MCF 10A (cell line): ENCODE data around the gene TIGD1. TPM values are rescaled to one million over a fixed set of nuclear protein-coding genes. Genes with fewer than 3 reads are reported as not detected.

ENCODE experiments used
- BruUV-seq: library from RNA; stranded (reverse); fragments of 400-500 nt; replicated peaks from 2 replicates; lab custom pipeline; 2021; lab: Mats Ljungman, UMichigan
- CTCF ChIA-PET: fragments of 300-600 bp; sonication (Branson Sonifier 250); formaldehyde crosslinking; extraction: SDS; loops from one replicate; lab custom pipeline; 2021; ENCODE audit warnings: antibody characterized with exemption, inconsistent platforms; lab: Yijun Ruan, JAX
- POLR2A ChIA-PET: fragments of 300-600, 350-650 bp; sonication (Branson Sonifier 250); formaldehyde crosslinking; extraction: SDS; loops from one replicate; lab custom pipeline; 2020; ENCODE audit warnings: antibody characterized with exemption, inconsistent platforms; lab: Yijun Ruan, JAX
- DNase-seq: peaks from one replicate; pipeline ENCODE4 v3.0.0-alpha.2; 2018; ENCODE audit not compliant: unreplicated experiment
- H3K27ac Mint-ChIP-seq: one replicate; pipeline ENCODE4 v1.8.0; 2022; ENCODE audit warnings: mild to moderate bottlenecking, low read depth, mixed read lengths; ENCODE audit not compliant: unreplicated experiment
- H3K27me3 Mint-ChIP-seq: one replicate; pipeline ENCODE4 v1.8.0; 2022; ENCODE audit warnings: mixed read lengths; ENCODE audit not compliant: insufficient read depth, unreplicated experiment
- H3K36me3 Mint-ChIP-seq: one replicate; pipeline ENCODE4 v1.8.0; 2022; ENCODE audit warnings: mild to moderate bottlenecking, moderate library complexity, mixed read lengths; ENCODE audit not compliant: insufficient read depth, unreplicated experiment
- H3K4me1 Mint-ChIP-seq: one replicate; pipeline ENCODE4 v1.8.0; 2022; ENCODE audit warnings: mixed read lengths; ENCODE audit not compliant: insufficient read depth, unreplicated experiment
- H3K4me3 Mint-ChIP-seq: one replicate; pipeline ENCODE4 v1.8.0; 2022; ENCODE audit warnings: mild to moderate bottlenecking, moderate library complexity, mixed read lengths; ENCODE audit not compliant: unreplicated experiment
- H3K9me3 Mint-ChIP-seq: one replicate; pipeline ENCODE4 v1.8.0; 2022; ENCODE audit warnings: mixed read lengths; ENCODE audit not compliant: unreplicated experiment
- intact Hi-C: fragments of 100-400 bp; cut with micrococcal nuclease; formaldehyde crosslinking; loops from 2 replicates; pipeline ENCODE4 v1.14.1; 2022
- total RNA-seq: library from RNA; stranded (reverse); gene quantifications from 2 replicates; pipeline ENCODE4 v1.2.3, GENCODE V29; 2022
- TF ChIP-seq, protein P1 (sequence below): fragments of 200-600 bp; IDR thresholded peaks from one replicate; pipeline ENCODE4 v1.8.0; 2022; ENCODE audit warnings: antibody characterized with exemption, mild to moderate bottlenecking; ENCODE audit not compliant: unreplicated experiment

TIGD1 gene
- total RNA-seq, 1 experiment from 2014 or later, result 5.2 TPM

DNA sequence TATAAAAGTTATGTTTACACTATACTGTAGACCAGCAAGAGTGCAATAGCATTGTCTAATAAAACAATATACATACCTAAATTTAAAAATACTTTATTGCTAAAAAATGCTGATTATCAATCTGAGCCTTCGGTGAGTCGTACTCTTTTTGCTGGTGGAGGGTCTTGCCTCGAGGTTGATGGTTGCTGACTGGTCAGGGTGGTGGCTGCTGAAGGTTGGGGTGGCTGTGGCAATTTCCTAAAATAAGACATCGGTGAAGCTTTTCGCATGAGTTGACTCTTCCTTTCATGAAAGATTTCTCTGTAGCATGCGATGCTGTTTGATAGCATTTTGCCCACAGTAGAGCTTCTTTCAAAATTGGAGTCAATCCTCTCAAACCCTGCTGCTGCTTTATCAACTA, 2.4 kb downstream of the TIGD1 start:
- peaks cover 24% of the 10 kb centered on the region for H3K36me3 Mint-ChIP-seq
- intact Hi-C loops, result no loop called here
- TF ChIP-seq, protein P1, sequence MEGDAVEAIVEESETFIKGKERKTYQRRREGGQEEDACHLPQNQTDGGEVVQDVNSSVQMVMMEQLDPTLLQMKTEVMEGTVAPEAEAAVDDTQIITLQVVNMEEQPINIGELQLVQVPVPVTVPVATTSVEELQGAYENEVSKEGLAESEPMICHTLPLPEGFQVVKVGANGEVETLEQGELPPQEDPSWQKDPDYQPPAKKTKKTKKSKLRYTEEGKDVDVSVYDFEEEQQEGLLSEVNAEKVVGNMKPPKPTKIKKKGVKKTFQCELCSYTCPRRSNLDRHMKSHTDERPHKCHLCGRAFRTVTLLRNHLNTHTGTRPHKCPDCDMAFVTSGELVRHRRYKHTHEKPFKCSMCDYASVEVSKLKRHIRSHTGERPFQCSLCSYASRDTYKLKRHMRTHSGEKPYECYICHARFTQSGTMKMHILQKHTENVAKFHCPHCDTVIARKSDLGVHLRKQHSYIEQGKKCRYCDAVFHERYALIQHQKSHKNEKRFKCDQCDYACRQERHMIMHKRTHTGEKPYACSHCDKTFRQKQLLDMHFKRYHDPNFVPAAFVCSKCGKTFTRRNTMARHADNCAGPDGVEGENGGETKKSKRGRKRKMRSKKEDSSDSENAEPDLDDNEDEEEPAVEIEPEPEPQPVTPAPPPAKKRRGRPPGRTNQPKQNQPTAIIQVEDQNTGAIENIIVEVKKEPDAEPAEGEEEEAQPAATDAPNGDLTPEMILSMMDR, result no peak
- H3K27me3 Mint-ChIP-seq, result no peaks in the 10 kb centered on the region
- no peak for DNase-seq
- CTCF ChIA-PET, result no interaction called here
- peaks cover 16% of the 10 kb centered on the region for H3K4me1 Mint-ChIP-seq
- no peak overlapping the region for H3K27ac Mint-ChIP-seq
- H3K9me3 Mint-ChIP-seq, result no peaks in the 10 kb centered on the region
- no TSS peak for BruUV-seq
- POLR2A ChIA-PET, result no interaction called here
- H3K4me3 Mint-ChIP-seq, result no peak overlapping the region

DNA sequence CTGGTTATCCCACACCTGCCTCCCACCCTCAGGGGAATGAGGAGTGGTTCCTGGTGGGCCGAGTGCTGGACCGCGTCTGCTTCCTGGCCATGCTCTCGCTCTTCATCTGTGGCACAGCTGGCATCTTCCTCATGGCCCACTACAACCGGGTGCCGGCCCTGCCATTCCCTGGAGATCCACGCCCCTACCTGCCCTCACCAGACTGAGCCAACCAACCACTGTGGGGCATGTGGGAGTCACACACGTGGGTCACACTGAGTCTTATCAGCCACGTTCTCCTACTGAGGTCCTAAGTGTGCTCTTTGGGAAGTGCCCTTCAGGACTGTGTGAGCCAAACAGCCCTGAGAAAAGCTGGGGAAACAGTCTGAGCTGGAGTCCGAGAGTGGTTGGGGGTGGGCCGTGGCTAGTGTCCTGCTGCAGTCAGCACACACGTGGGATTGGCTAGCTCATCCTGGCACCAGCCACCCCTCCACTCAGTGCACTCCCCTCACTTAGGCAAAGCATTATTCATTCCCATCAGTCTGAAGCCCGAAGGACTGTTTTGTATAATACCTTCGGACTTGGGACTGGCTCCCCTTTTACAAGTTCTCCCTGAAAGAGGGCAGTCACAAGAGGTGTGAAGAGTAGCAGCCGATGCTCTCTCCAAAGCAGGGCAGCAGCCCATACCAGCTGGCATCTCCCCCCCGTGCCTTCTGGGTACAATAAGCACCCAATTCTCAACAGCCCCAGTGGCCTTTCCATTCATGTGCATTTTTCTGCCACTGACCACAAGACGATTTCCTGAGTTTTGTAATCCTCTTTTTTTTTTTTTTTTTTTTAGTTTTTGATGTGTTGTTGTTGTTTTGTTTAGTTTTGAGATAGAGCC, 4.6 kb downstream of the TIGD1 start:
- peaks cover 10% of the 10 kb centered on the region for H3K4me1 Mint-ChIP-seq
- TF ChIP-seq, protein P1, result no peak
- BruUV-seq, result no TSS peak
- intact Hi-C loops, result no loop called here
- no peaks in the 10 kb centered on the region for H3K27me3 Mint-ChIP-seq
- H3K9me3 Mint-ChIP-seq, result no peaks in the 10 kb centered on the region
- H3K36me3 Mint-ChIP-seq, result peaks cover 18% of the 10 kb centered on the region
- H3K4me3 Mint-ChIP-seq, result no peak overlapping the region
- DNase-seq, result no peak
- no peak overlapping the region for H3K27ac Mint-ChIP-seq
- POLR2A ChIA-PET, result interaction anchor here (0.8 kb wide), 1 partner anchor 13 kb away, joined by 4 read pairs; no protein-coding TSS in a partner anchor
- CTCF ChIA-PET, result interaction anchor here (0.6 to 0.7 kb wide), 2 partner anchors 50 to 65 kb away, joined by 4 to 6 read pairs; no protein-coding TSS in a partner anchor

DNA sequence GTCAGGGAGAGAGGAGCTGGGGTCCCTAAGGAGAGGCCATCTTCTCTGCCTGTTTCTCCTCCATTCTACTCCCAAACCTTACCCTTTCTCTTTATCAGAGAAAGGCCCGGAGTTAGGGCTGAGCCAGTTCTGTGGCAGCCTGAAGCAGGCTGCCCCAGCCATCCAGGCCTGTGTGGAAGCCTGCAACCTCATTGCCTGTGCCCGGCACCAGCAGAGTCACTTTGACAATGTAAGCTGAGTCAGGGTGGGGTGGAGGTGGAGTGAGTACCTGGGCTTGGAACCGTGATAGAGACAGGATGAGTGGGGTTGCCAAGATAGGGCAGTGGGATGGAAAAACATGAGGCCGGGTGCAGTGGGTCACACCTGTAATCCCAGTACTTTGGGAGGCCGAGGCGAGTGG, 5.7 kb downstream of the TIGD1 start:
- H3K4me1 Mint-ChIP-seq, result peaks cover 8% of the 10 kb centered on the region
- H3K27ac Mint-ChIP-seq, result no peak overlapping the region

More for the DNA sequence above, 5.7 kb downstream of the TIGD1 start:
- Mint-ChIP-seq H3K4me3 (no peak overlapping the region), H3K27me3 (no peaks in the 10 kb centered on the region), H3K9me3 (no peaks in the 10 kb centered on the region), H3K36me3 (peaks cover 18% of the 10 kb centered on the region)
- TF ChIP-seq, protein P1, result no peak
- DNase-seq, result no peak
- intact Hi-C loops, result no loop called here
- CTCF ChIA-PET, result interaction anchor here (0.6 kb wide), 1 partner anchor 98 kb away, joined by 4 read pairs; no protein-coding TSS in a partner anchor
- POLR2A ChIA-PET, result no interaction called here
- no TSS peak for BruUV-seq
